ENCODE results near the gene MAGI2. TPM values are rescaled to one million over a fixed set of nuclear protein-coding genes. Genes with fewer than 3 reads are reported as not detected.

Gene MAGI2
- total and polyA plus RNA-seq, 2 experiments from 2014 or later: 10.4 to 26.4 TPM

DNA sequence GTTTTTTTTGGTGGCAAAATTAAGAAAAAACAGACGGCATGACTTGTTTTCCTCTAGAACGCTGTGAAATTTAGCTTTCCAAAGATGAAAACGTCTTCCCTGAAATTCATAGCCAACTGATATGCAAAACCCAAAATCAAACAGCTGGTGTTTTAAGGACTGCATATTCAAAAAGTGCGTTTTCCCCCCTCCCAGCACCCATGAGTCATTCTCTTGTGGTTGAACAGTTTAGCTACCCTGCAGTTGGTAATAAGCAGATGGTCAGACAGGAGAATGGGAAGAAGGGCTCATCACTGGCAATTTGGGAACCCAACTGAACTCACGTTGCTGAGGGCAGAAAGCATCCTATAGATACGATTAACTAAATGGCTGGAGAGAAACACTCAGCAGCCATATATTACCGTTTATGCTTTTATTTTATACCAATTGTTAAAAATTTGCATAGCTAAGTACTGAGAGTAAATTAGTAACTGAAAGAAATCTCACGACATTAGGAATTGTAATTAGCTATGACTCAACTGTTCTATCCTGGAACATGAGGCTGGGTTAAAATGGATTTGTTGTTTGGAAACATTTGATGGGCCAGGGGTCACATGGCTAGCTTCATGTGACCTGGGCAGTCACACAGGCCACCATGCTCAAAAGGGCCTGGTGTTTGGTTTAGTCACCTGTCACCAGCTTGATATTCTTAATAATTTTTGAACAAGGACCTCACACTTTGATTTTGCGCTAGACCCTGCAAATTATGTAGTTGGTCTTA, 1311.8 kb downstream of the MAGI2 start:
- H3K4me1 ChIP-seq (ENCODE audit: insufficient read depth): peaks cover 5% of the 10 kb centered on the region; the same call in 1 of the 2 replicates
- H3K79me2 ChIP-seq (replicated peaks; ENCODE audit: insufficient read depth): no peaks in the 10 kb centered on the region
- no peak overlapping the region for H3K4me3 ChIP-seq
- no peak overlapping the region for H3K27ac Mint-ChIP-seq
- no peaks in the 10 kb centered on the region for H3K36me3 ChIP-seq (ENCODE audit: insufficient read depth)
- H4K20me1 ChIP-seq (replicated peaks; ENCODE audit: insufficient read depth): no peaks in the 10 kb centered on the region
- H2AFZ ChIP-seq: no peak overlapping the region
- DNase-seq (ENCODE audit: low spot score): no peak
- H3K27me3 ChIP-seq (ENCODE audit: insufficient read depth): no peaks in the 10 kb centered on the region
- H3K4me1 Mint-ChIP-seq: peaks cover 9% of the 10 kb centered on the region; the same call in 2 of the 3 replicates
- H3K4me2 ChIP-seq: no peak overlapping the region
- no peaks in the 10 kb centered on the region for H3F3A ChIP-seq (replicated peaks; ENCODE audit: low read depth)
- H3K9me3 Mint-ChIP-seq: no peaks in the 10 kb centered on the region; the same call in 2 of the 3 replicates
- peaks cover 2% of the 10 kb centered on the region for H3K27me3 Mint-ChIP-seq (ENCODE audit: insufficient read depth, low read depth, poor library complexity)
- no peak overlapping the region for H3K27ac ChIP-seq (ENCODE audit: low read depth)
- no peak for ATAC-seq
- TF ChIP-seq ZNF331 (CRISPR knock-in tag; IDR thresholded peaks at IDR 0.05; ENCODE audit: low read depth): no peak
- TF ChIP-seq JUNB (IDR thresholded peaks at IDR 0.05; ENCODE audit: unreplicated experiment): no peak
- no peak for TF ChIP-seq ZNF114 (CRISPR knock-in tag; IDR thresholded peaks at IDR 0.05)
- no peak for TF ChIP-seq POLR2AphosphoS5 (IDR thresholded peaks at IDR 0.05; ENCODE audit: low read depth)
- TF ChIP-seq STAT1 (IDR thresholded peaks at IDR 0.05; ENCODE audit: unreplicated experiment): no peak
- TF ChIP-seq EZH2phosphoT487 (IDR thresholded peaks at IDR 0.05; ENCODE audit: unreplicated experiment): no peak
- no peak for TF ChIP-seq CREB1 (CRISPR knock-in tag; IDR thresholded peaks at IDR 0.05; ENCODE audit: low read depth)
- TF ChIP-seq NANOG (IDR thresholded peaks at IDR 0.05; ENCODE audit: borderline replicate concordance): no peak
- TF ChIP-seq EZH2 (IDR thresholded peaks at IDR 0.05; ENCODE audit: low read depth, unreplicated experiment): no peak
- TF ChIP-seq, protein P1, sequence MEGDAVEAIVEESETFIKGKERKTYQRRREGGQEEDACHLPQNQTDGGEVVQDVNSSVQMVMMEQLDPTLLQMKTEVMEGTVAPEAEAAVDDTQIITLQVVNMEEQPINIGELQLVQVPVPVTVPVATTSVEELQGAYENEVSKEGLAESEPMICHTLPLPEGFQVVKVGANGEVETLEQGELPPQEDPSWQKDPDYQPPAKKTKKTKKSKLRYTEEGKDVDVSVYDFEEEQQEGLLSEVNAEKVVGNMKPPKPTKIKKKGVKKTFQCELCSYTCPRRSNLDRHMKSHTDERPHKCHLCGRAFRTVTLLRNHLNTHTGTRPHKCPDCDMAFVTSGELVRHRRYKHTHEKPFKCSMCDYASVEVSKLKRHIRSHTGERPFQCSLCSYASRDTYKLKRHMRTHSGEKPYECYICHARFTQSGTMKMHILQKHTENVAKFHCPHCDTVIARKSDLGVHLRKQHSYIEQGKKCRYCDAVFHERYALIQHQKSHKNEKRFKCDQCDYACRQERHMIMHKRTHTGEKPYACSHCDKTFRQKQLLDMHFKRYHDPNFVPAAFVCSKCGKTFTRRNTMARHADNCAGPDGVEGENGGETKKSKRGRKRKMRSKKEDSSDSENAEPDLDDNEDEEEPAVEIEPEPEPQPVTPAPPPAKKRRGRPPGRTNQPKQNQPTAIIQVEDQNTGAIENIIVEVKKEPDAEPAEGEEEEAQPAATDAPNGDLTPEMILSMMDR (conservative IDR thresholded peaks at IDR 0.05; ENCODE audit: low read depth in 2 of 2): no peak
- TF ChIP-seq REST (IDR thresholded peaks at IDR 0.05; ENCODE audit: unreplicated experiment): no peak
- TF ChIP-seq, protein P2, sequence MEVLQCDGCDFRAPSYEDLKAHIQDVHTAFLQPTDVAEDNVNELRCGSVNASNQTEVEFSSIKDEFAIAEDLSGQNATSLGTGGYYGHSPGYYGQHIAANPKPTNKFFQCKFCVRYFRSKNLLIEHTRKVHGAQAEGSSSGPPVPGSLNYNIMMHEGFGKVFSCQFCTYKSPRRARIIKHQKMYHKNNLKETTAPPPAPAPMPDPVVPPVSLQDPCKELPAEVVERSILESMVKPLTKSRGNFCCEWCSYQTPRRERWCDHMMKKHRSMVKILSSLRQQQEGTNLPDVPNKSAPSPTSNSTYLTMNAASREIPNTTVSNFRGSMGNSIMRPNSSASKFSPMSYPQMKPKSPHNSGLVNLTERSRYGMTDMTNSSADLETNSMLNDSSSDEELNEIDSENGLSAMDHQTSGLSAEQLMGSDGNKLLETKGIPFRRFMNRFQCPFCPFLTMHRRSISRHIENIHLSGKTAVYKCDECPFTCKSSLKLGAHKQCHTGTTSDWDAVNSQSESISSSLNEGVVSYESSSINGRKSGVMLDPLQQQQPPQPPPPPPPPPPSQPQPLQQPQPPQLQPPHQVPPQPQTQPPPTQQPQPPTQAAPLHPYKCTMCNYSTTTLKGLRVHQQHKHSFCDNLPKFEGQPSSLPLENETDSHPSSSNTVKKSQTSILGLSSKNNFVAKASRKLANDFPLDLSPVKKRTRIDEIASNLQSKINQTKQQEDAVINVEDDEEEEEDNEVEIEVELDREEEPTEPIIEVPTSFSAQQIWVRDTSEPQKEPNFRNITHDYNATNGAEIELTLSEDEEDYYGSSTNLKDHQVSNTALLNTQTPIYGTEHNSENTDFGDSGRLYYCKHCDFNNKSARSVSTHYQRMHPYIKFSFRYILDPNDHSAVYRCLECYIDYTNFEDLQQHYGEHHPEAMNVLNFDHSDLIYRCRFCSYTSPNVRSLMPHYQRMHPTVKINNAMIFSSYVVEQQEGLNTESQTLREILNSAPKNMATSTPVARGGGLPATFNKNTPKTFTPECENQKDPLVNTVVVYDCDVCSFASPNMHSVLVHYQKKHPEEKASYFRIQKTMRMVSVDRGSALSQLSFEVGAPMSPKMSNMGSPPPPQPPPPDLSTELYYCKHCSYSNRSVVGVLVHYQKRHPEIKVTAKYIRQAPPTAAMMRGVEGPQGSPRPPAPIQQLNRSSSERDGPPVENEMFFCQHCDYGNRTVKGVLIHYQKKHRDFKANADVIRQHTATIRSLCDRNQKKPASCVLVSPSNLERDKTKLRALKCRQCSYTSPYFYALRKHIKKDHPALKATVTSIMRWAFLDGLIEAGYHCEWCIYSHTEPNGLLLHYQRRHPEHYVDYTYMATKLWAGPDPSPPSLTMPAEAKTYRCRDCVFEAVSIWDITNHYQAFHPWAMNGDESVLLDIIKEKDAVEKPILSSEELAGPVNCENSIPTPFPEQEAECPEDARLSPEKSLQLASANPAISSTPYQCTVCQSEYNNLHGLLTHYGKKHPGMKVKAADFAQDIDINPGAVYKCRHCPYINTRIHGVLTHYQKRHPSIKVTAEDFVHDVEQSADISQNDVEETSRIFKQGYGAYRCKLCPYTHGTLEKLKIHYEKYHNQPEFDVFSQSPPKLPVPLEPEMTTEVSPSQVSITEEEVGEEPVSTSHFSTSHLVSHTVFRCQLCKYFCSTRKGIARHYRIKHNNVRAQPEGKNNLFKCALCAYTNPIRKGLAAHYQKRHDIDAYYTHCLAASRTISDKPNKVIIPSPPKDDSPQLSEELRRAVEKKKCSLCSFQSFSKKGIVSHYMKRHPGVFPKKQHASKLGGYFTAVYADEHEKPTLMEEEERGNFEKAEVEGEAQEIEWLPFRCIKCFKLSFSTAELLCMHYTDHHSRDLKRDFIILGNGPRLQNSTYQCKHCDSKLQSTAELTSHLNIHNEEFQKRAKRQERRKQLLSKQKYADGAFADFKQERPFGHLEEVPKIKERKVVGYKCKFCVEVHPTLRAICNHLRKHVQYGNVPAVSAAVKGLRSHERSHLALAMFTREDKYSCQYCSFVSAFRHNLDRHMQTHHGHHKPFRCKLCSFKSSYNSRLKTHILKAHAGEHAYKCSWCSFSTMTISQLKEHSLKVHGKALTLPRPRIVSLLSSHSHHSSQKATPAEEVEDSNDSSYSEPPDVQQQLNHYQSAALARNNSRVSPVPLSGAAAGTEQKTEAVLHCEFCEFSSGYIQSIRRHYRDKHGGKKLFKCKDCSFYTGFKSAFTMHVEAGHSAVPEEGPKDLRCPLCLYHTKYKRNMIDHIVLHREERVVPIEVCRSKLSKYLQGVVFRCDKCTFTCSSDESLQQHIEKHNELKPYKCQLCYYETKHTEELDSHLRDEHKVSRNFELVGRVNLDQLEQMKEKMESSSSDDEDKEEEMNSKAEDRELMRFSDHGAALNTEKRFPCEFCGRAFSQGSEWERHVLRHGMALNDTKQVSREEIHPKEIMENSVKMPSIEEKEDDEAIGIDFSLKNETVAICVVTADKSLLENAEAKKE (CRISPR knock-in tag; IDR thresholded peaks at IDR 0.05): no peak
- TF ChIP-seq ETS1 (IDR thresholded peaks at IDR 0.05): no peak
- H3K36me3 Mint-ChIP-seq (ENCODE audit: low read depth): no peaks in the 10 kb centered on the region; the same call in 2 of the 3 replicates
- no peaks in the 10 kb centered on the region for H3K9me2 ChIP-seq (ENCODE audit: insufficient read depth)
- H3K4me3 Mint-ChIP-seq: no peak overlapping the region
